Gastrocnemius medialis (tissue), 4 donors: ENCODE measurements around the gene PRICKLE4. TPM values are rescaled to one million over a fixed set of nuclear protein-coding genes. Genes with fewer than 3 reads are reported as not detected.

Experiments used
- ATAC-seq, 2 donors: fragments of 150-250 bp; one replicate each; pipeline ENCODE4 v1.9.1; 2016
- DNase-seq, 2 donors: peaks; one replicate each; pipeline ENCODE4 v3.0.0-alpha.2; 2019
- H3K27ac ChIP-seq, 4 donors: fragments of 200-600 bp; sonication (generic); 1 replicate in 1 of 4; 2 replicates in 3 of 4; pipeline ENCODE4 v1.5.1; 2016 to 2018; ENCODE audit warnings: mild to moderate bottlenecking in 2 of 4, moderate library complexity in 1 of 4
- H3K27me3 ChIP-seq, 3 donors: fragments of 200-600 bp; sonication (generic) in 2 of 3; 1 replicate in 1 of 3; 2 replicates in 2 of 3; pipeline versions ENCODE4 v1.5.1 to v1.6.0; 2016 to 2019; ENCODE audit warnings: mild to moderate bottlenecking in 1 of 3, moderate library complexity in 1 of 3
- H3K36me3 ChIP-seq, 2 donors: fragments of 200-600 bp; sonication (generic) in 1 of 2; one replicate each; pipeline ENCODE4 v1.5.1; 2017 to 2018
- H3K4me1 ChIP-seq, 2 donors: fragments of 200-600 bp; sonication (generic) in 1 of 2; one replicate each; pipeline ENCODE4 v1.5.1; 2016 to 2017; ENCODE audit warnings: mild to moderate bottlenecking in 2 of 2
- H3K4me3 ChIP-seq, 4 donors: fragments of 200-600 bp; sonication (generic) in 3 of 4; 1 replicate in 1 of 4; 2 replicates in 3 of 4; pipeline ENCODE4 v1.5.1; 2016 to 2019; ENCODE audit warnings: mild to moderate bottlenecking in 2 of 4
- H3K9me3 ChIP-seq, 3 donors: fragments of 200-600 bp; sonication (generic) in 2 of 3; 1 replicate in 1 of 3; 2 replicates in 2 of 3; pipeline ENCODE4 v1.5.1; 2016 to 2019
- CTCF ChIP-seq, 5 experiments: fragments of 450-650 bp in 3 of 5; fragments of 200-600 bp in 2 of 5; sonication (generic) in 2 of 5; IDR thresholded peaks in 4 of 5; conservative IDR thresholded peaks in 1 of 5; 1 replicate in 4 of 5; 2 replicates in 1 of 5; pipeline ENCODE4 v1.5.1; 2016 to 2019; ENCODE audit warnings: antibody characterized with exemption in 5 of 5, mild to moderate bottlenecking in 3 of 5, moderate library complexity in 3 of 5
- POLR2A ChIP-seq, 2 donors: fragments of 450-650 bp; IDR thresholded peaks; one replicate each; pipeline ENCODE4 v1.6.1; 2017; ENCODE audit warnings: antibody characterized with exemption in 2 of 2, mild to moderate bottlenecking in 2 of 2, moderate library complexity in 2 of 2
- in situ Hi-C, 4 donors: fragments of 200-750 bp; cut with MboI; loops; one replicate each; pipeline versions ENCODE4 v1.15.0 to v1.8.0; 2017; ENCODE audit warnings: low sequenced_read_pairs in 4 of 4
- intact Hi-C: fragments of 100-400 bp; cut with DNase I; formaldehyde crosslinking; loops from one replicate; pipeline ENCODE4 v1.15.1; 2023; ENCODE audit warnings: low total_unique reads
- total RNA-seq, 4 donors: library from RNA; depleted of rRNA; stranded (reverse); fragments of >200 nt; gene quantifications; one replicate each; pipeline versions ENCODE4 v1.1.0 to v1.2.3, GENCODE V29; 2016

PRICKLE4 gene
- total RNA-seq, 4 donors from 2014 or later = 0.59 to 6.2 (median 1.8) TPM

DNA sequence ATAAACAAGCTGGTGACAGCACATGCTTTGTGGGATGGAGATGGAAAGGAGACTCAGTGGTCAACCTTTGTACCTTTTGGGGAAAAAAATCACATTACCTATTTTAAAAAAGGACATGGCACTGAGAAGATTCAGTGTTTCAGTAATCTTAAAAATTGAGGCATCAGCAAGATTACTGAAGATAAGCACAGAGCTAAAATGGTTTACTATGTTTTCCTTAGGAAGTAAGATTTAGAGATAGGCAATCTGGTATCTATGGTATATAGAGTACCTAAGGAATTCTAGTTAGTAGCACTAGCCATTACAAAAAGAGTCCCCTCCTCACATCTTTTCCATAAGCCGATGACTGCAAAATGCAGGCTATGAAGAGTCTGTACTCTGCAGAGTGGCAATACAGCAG is 42.6 kb downstream of the PRICKLE4 start:
- H3K27me3 ChIP-seq = no peaks in the 10 kb centered on the region
- DNase-seq = no peak
- TF ChIP-seq POLR2A (IDR thresholded peaks at IDR 0.05) (no peak), CTCF (IDR thresholded peaks at IDR 0.05 in 4 of 5, conservative IDR thresholded peaks at IDR 0.05 in 1 of 5) (no peak)
- in situ Hi-C loops (no loop called here), intact Hi-C loops (no loop called here)
- no peak overlapping the region for H3K27ac ChIP-seq
- no peak for ATAC-seq
- no peaks in the 10 kb centered on the region for H3K4me1 ChIP-seq
- H3K36me3 ChIP-seq = no peaks in the 10 kb centered on the region
- no peak overlapping the region for H3K4me3 ChIP-seq
- H3K9me3 ChIP-seq = no peaks in the 10 kb centered on the region

DNA sequence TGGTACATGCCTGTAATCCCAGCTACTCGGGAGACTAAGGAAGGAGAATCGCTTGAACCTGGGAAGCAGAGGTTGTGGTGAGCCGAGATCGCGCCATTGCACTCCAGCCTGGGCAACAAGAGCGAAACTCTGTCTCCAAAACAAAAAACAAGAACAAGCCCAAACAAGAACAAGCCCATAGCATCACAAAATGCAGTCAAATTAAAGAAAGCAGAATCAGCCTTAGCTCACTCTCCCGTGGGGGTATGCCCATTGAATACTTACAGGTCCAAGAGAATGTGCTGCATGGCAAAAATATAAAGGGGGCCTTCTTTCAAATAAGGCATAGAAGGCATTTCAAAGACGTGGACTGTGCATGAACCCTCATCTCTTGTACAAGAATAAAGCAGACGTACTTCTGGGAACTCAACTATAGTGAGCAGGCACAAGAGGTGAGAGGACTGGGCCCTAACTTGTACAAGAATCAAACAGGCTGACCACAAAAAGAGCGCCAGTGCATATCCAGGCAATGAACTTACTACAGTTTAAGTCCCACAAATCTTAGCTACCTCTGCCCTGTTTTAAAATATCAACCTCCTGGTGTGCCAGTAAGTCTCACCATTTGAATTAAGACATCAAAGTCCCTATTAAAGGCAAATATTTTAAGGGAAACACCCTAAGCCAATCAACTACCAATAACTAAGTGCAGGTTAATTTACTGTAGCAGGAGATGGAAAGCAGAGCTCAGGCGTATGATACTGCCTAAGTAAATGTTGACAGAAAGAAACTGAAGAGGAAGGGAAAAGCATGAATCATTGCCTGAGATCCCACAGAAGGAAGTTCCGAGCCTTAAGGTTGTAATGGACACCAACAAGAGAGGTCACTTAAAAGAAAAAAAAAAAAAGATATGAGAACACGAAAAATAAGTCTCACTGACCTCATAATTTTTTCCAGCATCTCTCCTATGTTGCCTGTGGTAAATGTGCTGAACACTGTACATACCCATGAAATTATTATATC is 44.3 kb downstream of the PRICKLE4 start:
- DNase-seq (no peak), ATAC-seq (no peak)
- H3K27ac ChIP-seq = no peak overlapping the region
- no peak for TF ChIP-seq CTCF (IDR thresholded peaks at IDR 0.05 in 4 of 5, conservative IDR thresholded peaks at IDR 0.05 in 1 of 5)
- TF ChIP-seq POLR2A (IDR thresholded peaks at IDR 0.05) = no peak
- in situ Hi-C loops = no loop called here
- no peaks in the 10 kb centered on the region for H3K4me1 ChIP-seq
- H3K4me3 ChIP-seq = no peak overlapping the region
- no peaks in the 10 kb centered on the region for H3K9me3 ChIP-seq
- intact Hi-C loops = no loop called here
- H3K27me3 ChIP-seq = no peaks in the 10 kb centered on the region
- no peaks in the 10 kb centered on the region for H3K36me3 ChIP-seq

GRCh38 chr6:41826343-41827022 is 45.9 kb downstream of the PRICKLE4 start:
- H3K36me3 ChIP-seq = no peaks in the 10 kb centered on the region
- TF ChIP-seq CTCF (IDR thresholded peaks at IDR 0.05 in 4 of 5, conservative IDR thresholded peaks at IDR 0.05 in 1 of 5) (no peak), POLR2A (IDR thresholded peaks at IDR 0.05) (no peak)
- H3K27ac ChIP-seq = no peak overlapping the region
- DNase-seq (no peak), ATAC-seq (no peak)
- intact Hi-C loops (no loop called here), in situ Hi-C loops (no loop called here)
- H3K4me3 ChIP-seq = no peak overlapping the region
- H3K4me1 ChIP-seq = no peaks in the 10 kb centered on the region
- no peaks in the 10 kb centered on the region for H3K27me3 ChIP-seq
- H3K9me3 ChIP-seq = no peaks in the 10 kb centered on the region

DNA sequence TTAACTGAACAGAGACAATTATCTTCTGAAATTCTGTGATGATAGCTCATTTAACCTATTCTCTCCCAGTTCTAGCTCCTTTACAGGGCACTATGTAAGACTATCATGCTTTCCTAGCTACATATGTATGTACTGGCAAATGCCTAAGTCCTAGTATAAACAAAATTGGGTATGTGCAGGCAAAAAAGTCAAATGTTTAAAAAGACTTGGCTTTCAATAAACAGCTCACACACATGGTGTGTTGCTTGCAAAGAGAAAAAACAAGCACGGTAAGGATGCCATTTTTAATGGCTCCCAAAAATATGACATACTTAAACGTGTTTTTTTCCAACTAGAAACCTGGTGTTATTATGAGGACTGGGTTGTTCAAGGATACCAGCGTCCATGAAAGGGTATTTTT is 51.7 kb downstream of the PRICKLE4 start:
- no peak for TF ChIP-seq POLR2A (IDR thresholded peaks at IDR 0.05)
- TF ChIP-seq CTCF (IDR thresholded peaks at IDR 0.05 in 4 of 5, conservative IDR thresholded peaks at IDR 0.05 in 1 of 5) = no peak
- intact Hi-C loops (no loop called here), in situ Hi-C loops (no loop called here)
- Histone ChIP-seq H3K27me3 (no peaks in the 10 kb centered on the region), H3K4me3 (no peak overlapping the region), H3K36me3 (no peaks in the 10 kb centered on the region), H3K9me3 (no peaks in the 10 kb centered on the region), H3K27ac (no peak overlapping the region), H3K4me1 (peaks cover 5 to 8% of the 10 kb centered on the region in 2 donors)
- DNase-seq = no peak
- ATAC-seq = no peak
